ENCODE results near the gene C10orf53.
"Not testable (repeated sequence)": the region's sequence is repeated elsewhere in the genome, so short reads cannot be mapped to it uniquely, and the experiment has no call there.

C10orf53 gene

DNA sequence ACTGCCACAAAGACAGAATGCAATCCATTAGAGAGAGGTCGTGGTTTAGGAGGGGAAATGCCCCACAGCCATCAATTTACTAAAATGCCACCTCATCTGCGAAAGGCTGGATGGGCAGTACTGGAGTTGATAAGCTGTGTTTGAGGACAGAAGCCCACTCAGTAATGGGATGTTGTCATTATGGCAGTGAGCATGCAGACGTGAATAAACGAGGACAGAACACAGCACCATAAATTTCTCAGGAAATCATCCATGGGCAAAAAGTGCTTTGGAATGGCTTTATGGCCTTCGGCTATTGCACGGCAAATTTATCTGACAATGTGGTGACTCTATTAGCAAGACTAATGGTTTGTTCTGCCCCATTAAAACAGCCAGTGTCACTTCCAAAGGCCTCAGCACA lies 15.9 kb upstream of the C10orf53 start:
- FAIRE-seq (no peak), DNase-seq (ENCODE audit: insufficient read length, low spot score) (no peak)
- TF ChIP-seq POLR2A (IDR thresholded peaks at IDR 0.05; ENCODE audit: low read depth, low read length) (no peak), POU2F2 (IDR thresholded peaks at IDR 0.05; ENCODE audit: low read depth, low read length) (no peak), TAF1 (IDR thresholded peaks at IDR 0.05; ENCODE audit: low read depth, low read length) (no peak), SPI1 (IDR thresholded peaks at IDR 0.05; ENCODE audit: low read depth, low read length) (no peak), POLR2AphosphoS5 (IDR thresholded peaks at IDR 0.05; ENCODE audit: low read depth, low read length) (no peak), PAX5 (IDR thresholded peaks at IDR 0.05; ENCODE audit: insufficient read depth, low read length, severe bottlenecking) (no peak)

DNA sequence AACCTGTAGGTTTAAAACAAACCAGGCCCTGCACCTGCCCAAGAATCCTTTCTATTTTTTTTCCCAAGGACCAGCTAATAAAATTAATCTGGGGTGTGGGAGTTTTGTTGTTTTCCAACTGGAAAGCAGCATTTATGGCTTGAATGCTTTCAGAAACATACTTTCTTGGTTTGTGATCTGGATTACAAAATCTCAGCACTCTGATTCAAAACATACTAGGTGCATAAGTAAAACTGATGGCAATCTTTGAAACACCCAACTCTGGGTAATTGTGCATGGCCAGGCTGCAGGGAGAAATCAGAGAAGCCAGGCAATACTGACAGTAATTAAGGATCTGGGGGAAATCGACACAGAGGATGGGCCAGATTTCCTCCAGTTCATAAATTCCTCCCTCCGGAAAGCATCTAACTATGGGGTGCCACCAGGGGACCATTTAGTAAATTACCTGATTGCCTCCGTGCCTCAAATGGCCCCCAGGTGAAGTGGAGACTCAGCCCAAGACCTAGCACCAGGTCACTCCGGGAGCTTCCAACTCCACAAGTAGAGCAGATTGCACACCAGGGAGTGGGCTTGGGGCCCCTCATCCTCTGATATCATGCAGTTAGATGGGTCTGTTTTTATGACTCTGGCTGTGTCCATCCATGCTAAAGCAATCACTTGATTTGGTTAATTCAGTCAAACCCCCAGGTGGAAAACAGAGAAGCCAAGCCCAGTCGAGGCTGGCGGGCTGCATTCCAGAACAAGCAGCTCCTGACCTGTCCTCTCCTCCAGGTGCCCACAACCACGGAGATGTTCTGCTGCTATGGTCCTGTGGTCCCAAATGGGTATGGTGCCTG lies 15.2 kb upstream of the C10orf53 start:
- TF ChIP-seq SPI1 (IDR thresholded peaks at IDR 0.05; ENCODE audit: low read depth, low read length) (no peak), POU2F2 (IDR thresholded peaks at IDR 0.05; ENCODE audit: low read depth, low read length) (no peak), TAF1 (IDR thresholded peaks at IDR 0.05; ENCODE audit: low read depth, low read length) (no peak), POLR2A (IDR thresholded peaks at IDR 0.05; ENCODE audit: low read depth, low read length) (no peak), PAX5 (IDR thresholded peaks at IDR 0.05; ENCODE audit: insufficient read depth, low read length, severe bottlenecking) (no peak), POLR2AphosphoS5 (IDR thresholded peaks at IDR 0.05; ENCODE audit: low read depth, low read length) (no peak)
- no peak for FAIRE-seq
- DNase-seq (ENCODE audit: insufficient read length, low spot score): no peak

GRCh38 chr10:49664842-49665355 lies 14.6 kb upstream of the C10orf53 start:
- FAIRE-seq: no peak
- TF ChIP-seq SPI1 (IDR thresholded peaks at IDR 0.05; ENCODE audit: low read depth, low read length): no peak
- no peak for TF ChIP-seq TAF1 (IDR thresholded peaks at IDR 0.05; ENCODE audit: low read depth, low read length)
- TF ChIP-seq POU2F2 (IDR thresholded peaks at IDR 0.05; ENCODE audit: low read depth, low read length): no peak
- no peak for TF ChIP-seq POLR2AphosphoS5 (IDR thresholded peaks at IDR 0.05; ENCODE audit: low read depth, low read length)
- TF ChIP-seq POLR2A (IDR thresholded peaks at IDR 0.05; ENCODE audit: low read depth, low read length): no peak
- TF ChIP-seq PAX5 (IDR thresholded peaks at IDR 0.05; ENCODE audit: insufficient read depth, low read length, severe bottlenecking): no peak
- DNase-seq (ENCODE audit: insufficient read length, low spot score): no peak

GRCh38 chr10:49666054-49666615 lies 13.3 kb upstream of the C10orf53 start:
- FAIRE-seq (no peak), DNase-seq (ENCODE audit: insufficient read length, low spot score) (no peak)
- TF ChIP-seq PAX5 (IDR thresholded peaks at IDR 0.05; ENCODE audit: insufficient read depth, low read length, severe bottlenecking) (no peak), POLR2A (IDR thresholded peaks at IDR 0.05; ENCODE audit: low read depth, low read length) (no peak), POU2F2 (IDR thresholded peaks at IDR 0.05; ENCODE audit: low read depth, low read length) (no peak)

DNA sequence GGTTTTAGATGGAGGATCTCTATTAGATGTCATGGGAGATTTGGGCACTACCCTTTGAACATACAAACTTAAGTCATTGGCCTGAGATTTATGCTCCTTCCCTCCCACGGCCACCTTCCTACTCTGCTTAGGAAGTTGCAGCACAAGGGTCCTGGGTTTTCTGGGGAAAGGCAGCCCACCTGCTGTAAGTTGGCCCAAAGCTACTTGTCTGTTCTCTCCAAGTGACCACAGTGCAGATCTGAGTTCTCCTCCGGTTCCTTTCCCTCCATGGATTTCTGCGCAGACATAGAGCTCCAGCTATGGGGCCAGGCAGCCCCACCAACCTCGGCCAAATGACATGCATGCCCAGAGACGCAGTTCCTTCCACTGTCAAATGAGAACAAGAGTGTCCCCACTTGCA lies 12.8 kb upstream of the C10orf53 start:
- TF ChIP-seq POU2F2 (IDR thresholded peaks at IDR 0.05; ENCODE audit: low read depth, low read length): no peak
- no peak for TF ChIP-seq SPI1 (IDR thresholded peaks at IDR 0.05; ENCODE audit: low read depth, low read length)
- no peak for TF ChIP-seq TAF1 (IDR thresholded peaks at IDR 0.05; ENCODE audit: low read depth, low read length)
- TF ChIP-seq POLR2AphosphoS5 (IDR thresholded peaks at IDR 0.05; ENCODE audit: low read depth, low read length): no peak
- TF ChIP-seq POLR2A (IDR thresholded peaks at IDR 0.05; ENCODE audit: low read depth, low read length): no peak
- no peak for TF ChIP-seq PAX5 (IDR thresholded peaks at IDR 0.05; ENCODE audit: insufficient read depth, low read length, severe bottlenecking)
- FAIRE-seq (no peak), DNase-seq (ENCODE audit: insufficient read length, low spot score) (no peak)

DNA sequence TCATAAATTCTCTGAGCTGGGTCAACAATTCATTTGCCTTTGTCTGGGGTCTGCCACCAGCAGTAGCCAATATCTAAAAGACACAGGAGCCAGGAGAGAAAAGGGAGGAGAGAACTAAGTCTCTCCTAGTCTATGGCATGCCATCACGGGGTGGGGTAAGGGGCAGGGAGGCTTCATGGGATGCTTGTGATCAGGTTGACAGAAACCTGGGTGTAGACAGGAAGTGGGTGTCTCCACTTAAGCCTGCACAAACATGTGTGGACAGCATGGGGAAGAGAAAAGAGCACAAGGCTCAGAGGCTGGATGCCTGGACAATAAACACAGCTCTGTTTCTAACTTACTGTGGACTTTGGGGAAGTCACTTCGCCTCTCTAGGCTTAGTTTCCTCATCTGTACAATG lies 11.5 kb upstream of the C10orf53 start:
- FAIRE-seq: no peak

DNA sequence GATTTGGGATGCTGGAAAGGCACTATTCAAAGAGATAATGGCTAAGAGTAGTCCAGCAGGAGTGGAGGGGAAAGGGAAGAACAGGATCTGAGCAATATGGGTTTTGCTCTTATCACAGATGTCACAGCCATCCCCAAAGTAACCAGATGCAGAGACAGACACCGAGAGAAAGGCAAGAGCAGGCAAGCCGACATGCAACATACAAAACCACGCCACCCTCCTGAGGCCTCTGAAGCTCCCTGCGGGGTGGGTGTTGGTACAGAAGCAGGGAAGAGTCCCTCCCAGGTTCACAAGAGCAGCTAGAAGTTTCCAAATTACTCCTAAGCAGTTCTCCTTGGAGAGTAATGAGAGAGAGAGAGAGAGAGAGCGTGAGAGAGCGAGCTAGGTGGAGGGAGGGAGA lies 10.8 kb upstream of the C10orf53 start:
- DNase-seq (ENCODE audit: insufficient read length, low spot score) (no peak), FAIRE-seq (no peak)
- TF ChIP-seq POLR2AphosphoS5 (IDR thresholded peaks at IDR 0.05; ENCODE audit: low read depth, low read length) (no peak), POU2F2 (IDR thresholded peaks at IDR 0.05; ENCODE audit: low read depth, low read length) (no peak)

More for the DNA sequence above, 11.5 kb upstream of the C10orf53 start:
- TF ChIP-seq PAX5 (IDR thresholded peaks at IDR 0.05; ENCODE audit: insufficient read depth, low read length, severe bottlenecking): no peak
- no peak for TF ChIP-seq SPI1 (IDR thresholded peaks at IDR 0.05; ENCODE audit: low read depth, low read length)
- no peak for TF ChIP-seq POLR2AphosphoS5 (IDR thresholded peaks at IDR 0.05; ENCODE audit: low read depth, low read length)
- TF ChIP-seq TAF1 (IDR thresholded peaks at IDR 0.05; ENCODE audit: low read depth, low read length): no peak
- TF ChIP-seq POU2F2 (IDR thresholded peaks at IDR 0.05; ENCODE audit: low read depth, low read length): no peak
- TF ChIP-seq POLR2A (IDR thresholded peaks at IDR 0.05; ENCODE audit: low read depth, low read length): no peak
- no peak for DNase-seq (ENCODE audit: insufficient read length, low spot score)

- DNase-seq (ENCODE audit: insufficient read length, low spot score) (no peak), FAIRE-seq (no peak)
- no peak for TF ChIP-seq SPI1 (IDR thresholded peaks at IDR 0.05; ENCODE audit: low read depth, low read length)
Measured at GRCh38 chr10:49678827-49679479, 498 bp upstream of the C10orf53 start.

DNA sequence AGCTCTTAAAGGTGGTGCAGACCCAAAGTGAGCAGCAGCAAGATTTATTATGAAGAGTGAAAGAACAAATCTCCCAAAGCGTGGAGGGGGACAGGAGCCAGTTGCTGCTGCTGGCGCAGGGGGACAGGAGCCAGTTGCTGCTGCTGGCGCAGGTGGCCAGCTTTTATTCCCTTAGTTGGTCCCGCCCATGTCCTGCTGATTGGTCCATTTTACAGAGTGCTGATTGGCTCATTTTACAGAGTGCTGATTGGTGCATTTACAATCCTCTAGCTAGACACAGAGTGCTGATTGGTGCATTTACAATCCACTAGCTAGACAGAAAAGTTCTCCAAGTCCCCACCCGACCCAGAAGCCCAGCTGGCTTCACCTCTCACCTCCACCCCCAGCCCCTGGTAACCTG lies 3.0 kb downstream of the C10orf53 start:
- FAIRE-seq; DNase-seq (ENCODE audit: insufficient read length, low spot score): not testable (repeated sequence)

GRCh38 chr10:49682879-49683278 lies 3.4 kb downstream of the C10orf53 start:
- TF ChIP-seq SPI1 (IDR thresholded peaks at IDR 0.05; ENCODE audit: low read depth, low read length) (no peak), POU2F2 (IDR thresholded peaks at IDR 0.05; ENCODE audit: low read depth, low read length) (no peak), POLR2AphosphoS5 (IDR thresholded peaks at IDR 0.05; ENCODE audit: low read depth, low read length) (no peak), TAF1 (IDR thresholded peaks at IDR 0.05; ENCODE audit: low read depth, low read length) (no peak), POLR2A (IDR thresholded peaks at IDR 0.05; ENCODE audit: low read depth, low read length) (no peak)
- FAIRE-seq (no peak), DNase-seq (ENCODE audit: insufficient read length, low spot score) (no peak)
